ENCODE data around the gene CEP85L. TPM values are rescaled to one million over a fixed set of nuclear protein-coding genes. Genes with fewer than 3 reads are reported as not detected.

CEP85L gene
- total and polyA plus RNA-seq, 10 of the 15 experiments (the other 5 are each of a cell fraction or from before 2014, with no cell fraction given), result 1.8 to 10.9 (median 7.1) TPM

Other genes with a start within 250 kb of the CEP85L start
- not detected in 2 replicates for gene PLN, start 103.3 kb downstream of the CEP85L start, total RNA-seq (2014; rRNA removed)
- not detected in 2 replicates for gene PLN, start 103.3 kb downstream of the CEP85L start, total RNA-seq (2014; rRNA removed; fragmentation: Illumina TruSeq; extraction: Trizol)
- gene PLN, start 103.3 kb downstream of the CEP85L start, total RNA-seq (2021), result not detected in 2 replicates
- not detected in 2 replicates for gene PLN, start 103.3 kb downstream of the CEP85L start, polyA plus RNA-seq (2011; rRNA removed)
- not detected in 2 replicates for gene PLN, start 103.3 kb downstream of the CEP85L start, polyA plus RNA-seq (2014; fragmentation: Illumina TruSeq; extraction: Trizol)
- not detected for gene PLN, start 103.3 kb downstream of the CEP85L start, polyA plus RNA-seq (2014; fragmentation: Nextera tagmentation; extraction: Ambion mirVana)
- gene PLN, start 103.3 kb downstream of the CEP85L start, polyA plus RNA-seq (2014; rRNA removed), result not detected in 2 replicates
- gene PLN, start 103.3 kb downstream of the CEP85L start, polyA plus RNA-seq (2016; fragmentation: Nextera tagmentation; extraction: Ambion mirVana), result under 1 TPM; 0.16 to 0.44 TPM
- 34.7 and 42.2 TPM in 2 replicates for gene ASF1A, start 242.6 kb upstream of the CEP85L start, total RNA-seq (2014; rRNA removed)
- gene ASF1A, start 242.6 kb upstream of the CEP85L start, total RNA-seq (2014; rRNA removed; fragmentation: Illumina TruSeq; extraction: Trizol), result 34.0 and 35.7 TPM in 2 replicates
- 37.2 and 41.1 TPM in 2 replicates for gene ASF1A, start 242.6 kb upstream of the CEP85L start, total RNA-seq (2021)
- gene ASF1A, start 242.6 kb upstream of the CEP85L start, polyA plus RNA-seq (2011; rRNA removed), result 25.8 and 39.0 TPM in 2 replicates
- 28.3 and 35.5 TPM in 2 replicates for gene ASF1A, start 242.6 kb upstream of the CEP85L start, polyA plus RNA-seq (2014; fragmentation: Illumina TruSeq; extraction: Trizol)
- gene ASF1A, start 242.6 kb upstream of the CEP85L start, polyA plus RNA-seq (2014; fragmentation: Nextera tagmentation; extraction: Ambion mirVana), result 10 to 100 TPM; 25.3 to 26.0 TPM
- 21.4 and 23.7 TPM in 2 replicates for gene ASF1A, start 242.6 kb upstream of the CEP85L start, polyA plus RNA-seq (2014; rRNA removed)
- gene ASF1A, start 242.6 kb upstream of the CEP85L start, polyA plus RNA-seq (2016; fragmentation: Nextera tagmentation; extraction: Ambion mirVana), result 100 to 1,000 TPM in 1 of 2 experiments, 10 to 100 TPM in 1; 92.8 to 103 TPM

Measured in GM12878 (cell line).